Measurements from ENCODE around the gene TECR. TPM values are rescaled to one million over a fixed set of nuclear protein-coding genes. Genes with fewer than 3 reads are reported as not detected.
"Not testable (repeated sequence)": the region's sequence is repeated elsewhere in the genome, so short reads cannot be mapped to it uniquely, and the experiment has no call there.

Gene TECR
- polyA plus RNA-seq, 4 donors = 122 to 154 (median 143) TPM

DNA sequence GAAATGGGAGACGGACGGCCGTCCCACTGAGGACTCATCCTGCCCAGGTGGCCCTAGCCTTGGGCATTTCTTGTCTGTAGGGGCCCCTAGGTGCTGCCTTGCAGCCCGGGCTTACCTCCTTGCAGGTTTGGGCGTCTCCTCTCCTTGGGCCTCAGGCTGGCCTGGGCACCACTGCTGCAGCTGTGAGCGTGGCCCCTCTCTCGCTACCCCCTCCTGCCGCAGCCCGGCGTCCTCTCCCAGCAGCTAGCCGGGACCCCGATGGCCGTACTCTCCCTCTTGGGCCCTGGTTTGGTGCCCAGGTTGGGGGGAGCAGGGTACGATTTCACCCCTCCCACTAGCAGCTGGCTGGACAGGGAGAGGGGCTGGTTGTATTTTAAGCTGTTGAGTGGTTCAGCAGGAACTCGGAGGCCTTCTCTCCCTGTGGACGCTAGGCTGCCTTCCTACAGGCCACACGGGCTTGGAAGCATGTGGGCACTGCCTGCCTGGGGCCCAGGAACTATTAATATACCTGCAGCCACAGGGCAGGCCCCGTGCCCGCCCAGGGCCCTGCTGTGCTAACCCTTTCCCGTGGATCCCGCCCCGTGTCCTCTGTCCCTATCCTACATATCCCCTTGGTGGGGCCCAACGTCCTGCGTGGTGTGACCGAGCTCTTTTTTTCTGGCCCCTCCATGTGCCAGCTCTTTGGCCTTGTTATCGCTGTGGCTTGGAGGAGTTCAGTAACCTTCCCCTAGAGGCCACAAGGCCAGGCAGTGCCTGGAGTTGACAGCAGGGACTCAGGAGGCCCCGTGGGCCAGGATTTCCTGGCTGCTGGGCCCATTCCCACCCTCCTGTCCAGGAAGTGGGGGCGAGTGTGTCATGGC is 30.8 kb downstream of the TECR start:
- no peak for DNase-seq (ENCODE audit: low read depth in 4 of 4, low spot score in 2 of 4)

DNA sequence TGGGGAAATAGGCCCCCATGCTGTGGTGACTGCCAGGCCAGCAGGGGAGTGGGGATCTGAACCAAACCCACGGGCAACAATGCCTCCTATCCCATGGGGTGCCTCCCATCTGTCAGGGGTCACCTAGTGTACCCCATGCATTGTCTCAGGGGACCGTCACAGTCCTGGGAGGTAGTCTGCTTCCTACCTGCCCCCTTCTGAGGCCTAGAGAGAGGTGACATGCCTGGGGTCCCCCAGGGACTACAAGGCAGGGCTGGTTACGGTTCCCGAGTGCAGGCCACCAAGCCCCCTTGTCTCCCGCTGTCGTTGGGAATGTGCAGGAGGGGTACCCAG is 31.3 kb downstream of the TECR start:
- no peak for DNase-seq (ENCODE audit: low read depth in 4 of 4, low spot score in 2 of 4)

DNA sequence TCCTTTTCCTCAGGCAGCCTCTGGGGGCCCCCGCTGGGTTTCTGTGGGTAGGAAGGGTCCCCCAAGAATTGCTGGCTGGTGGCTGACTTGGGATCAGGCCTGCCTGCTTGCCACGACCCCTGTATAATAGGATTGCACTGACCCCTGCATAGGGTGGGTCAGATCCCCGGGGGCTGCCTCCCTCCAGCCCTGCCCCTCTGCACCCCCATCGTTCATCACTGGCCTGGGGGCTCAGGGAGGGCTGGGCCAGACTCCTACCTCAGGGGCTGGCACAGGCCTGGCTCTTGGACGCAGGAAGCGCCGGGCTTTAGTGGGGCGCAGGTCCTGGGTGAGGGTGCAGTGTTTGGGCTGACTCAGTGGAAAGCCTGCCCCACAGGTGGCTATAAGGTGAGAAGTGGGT is 31.9 kb downstream of the TECR start:
- DNase-seq (ENCODE audit: low read depth in 4 of 4, low spot score in 2 of 4) = no peak

DNA sequence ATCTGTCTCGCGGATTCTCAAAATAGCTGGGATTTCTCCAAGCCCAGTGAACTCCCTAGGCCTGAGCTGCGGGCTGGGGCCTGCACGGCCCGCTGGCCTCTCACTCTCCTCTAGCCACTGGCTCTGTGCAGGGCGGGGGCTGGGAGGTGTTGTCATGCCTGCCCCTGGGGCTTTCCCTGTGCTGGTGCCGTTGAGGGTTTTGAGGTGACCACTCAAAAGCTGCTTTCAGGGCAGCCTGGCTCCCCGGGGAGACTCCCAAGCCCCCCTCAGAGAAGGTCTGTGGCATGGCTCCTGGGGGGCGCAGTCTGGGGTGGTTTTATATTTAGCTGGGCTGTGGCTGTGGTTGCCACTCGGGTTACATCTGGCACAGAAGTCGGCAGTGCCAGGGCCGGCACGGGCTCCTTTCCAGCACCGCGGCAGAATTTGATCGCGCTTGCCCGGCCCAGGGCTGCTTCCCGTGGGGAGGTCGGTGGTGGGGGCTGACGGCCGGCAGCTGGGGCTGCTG is 32.5 kb downstream of the TECR start:
- DNase-seq (ENCODE audit: low read depth in 4 of 4, low spot score in 2 of 4) = no peak

DNA sequence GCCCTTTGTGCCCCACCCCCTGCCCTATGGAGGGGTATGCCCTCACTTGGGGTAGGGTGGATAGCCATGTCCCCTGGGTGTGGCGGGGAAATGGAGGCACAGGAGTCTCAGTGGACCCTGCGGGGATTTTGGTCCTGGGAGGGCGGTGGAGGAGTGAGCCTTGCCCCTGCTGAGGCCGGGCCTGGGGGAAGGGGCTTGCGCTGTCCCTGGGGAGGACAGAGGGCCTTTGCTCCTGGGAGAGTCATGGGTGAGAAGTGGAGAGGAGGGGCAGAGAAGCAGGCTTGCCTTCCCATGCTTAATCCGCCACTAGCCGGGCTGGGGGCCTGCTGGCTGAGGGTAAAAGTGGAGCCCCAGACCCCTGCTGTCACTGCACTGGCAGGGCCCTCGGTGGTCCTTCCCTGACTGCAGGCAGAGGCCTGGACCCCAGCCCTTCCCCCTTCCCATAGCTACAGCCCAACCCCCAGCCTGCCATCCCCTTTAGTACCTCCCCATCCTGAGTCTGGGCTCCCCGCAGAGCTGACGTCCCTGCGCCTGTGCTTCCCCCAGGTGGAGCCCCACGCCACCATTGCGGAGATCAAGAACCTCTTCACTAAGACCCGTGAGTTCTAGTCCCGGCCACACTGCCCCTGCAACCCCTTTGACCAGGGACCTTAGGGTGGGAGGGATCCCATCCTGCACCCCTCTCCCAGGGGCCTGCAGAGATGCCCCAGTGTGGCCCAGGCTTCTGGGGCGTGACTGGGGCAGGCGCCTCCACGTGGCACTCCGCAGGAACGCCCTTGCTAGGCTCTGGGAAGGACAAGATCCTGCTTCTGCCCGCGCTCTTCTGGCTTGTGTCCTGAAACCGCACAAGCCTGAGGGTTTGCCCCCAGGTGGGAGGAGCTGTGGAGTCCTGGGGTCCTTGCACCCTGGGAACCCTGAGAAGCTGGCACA is 33.5 kb downstream of the TECR start:
- DNase-seq (ENCODE audit: low read depth in 4 of 4, low spot score in 2 of 4) = no peak

DNA sequence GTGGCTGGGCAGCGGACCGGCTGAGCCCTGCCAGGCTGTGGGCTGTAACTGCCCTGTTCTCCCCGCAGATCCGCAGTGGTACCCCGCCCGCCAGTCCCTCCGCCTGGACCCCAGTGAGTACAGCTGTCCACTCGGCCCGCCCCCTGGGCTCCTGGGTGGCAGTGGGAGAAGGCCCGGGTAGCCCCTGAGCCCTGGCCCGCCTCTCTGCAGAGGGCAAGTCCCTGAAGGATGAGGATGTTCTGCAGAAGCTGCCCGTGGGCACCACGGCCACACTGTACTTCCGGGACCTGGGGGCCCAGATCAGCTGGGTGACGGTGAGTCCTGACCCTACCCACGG is 34.2 kb downstream of the TECR start:
- DNase-seq (ENCODE audit: low read depth in 4 of 4, low spot score in 2 of 4) = no peak

DNA sequence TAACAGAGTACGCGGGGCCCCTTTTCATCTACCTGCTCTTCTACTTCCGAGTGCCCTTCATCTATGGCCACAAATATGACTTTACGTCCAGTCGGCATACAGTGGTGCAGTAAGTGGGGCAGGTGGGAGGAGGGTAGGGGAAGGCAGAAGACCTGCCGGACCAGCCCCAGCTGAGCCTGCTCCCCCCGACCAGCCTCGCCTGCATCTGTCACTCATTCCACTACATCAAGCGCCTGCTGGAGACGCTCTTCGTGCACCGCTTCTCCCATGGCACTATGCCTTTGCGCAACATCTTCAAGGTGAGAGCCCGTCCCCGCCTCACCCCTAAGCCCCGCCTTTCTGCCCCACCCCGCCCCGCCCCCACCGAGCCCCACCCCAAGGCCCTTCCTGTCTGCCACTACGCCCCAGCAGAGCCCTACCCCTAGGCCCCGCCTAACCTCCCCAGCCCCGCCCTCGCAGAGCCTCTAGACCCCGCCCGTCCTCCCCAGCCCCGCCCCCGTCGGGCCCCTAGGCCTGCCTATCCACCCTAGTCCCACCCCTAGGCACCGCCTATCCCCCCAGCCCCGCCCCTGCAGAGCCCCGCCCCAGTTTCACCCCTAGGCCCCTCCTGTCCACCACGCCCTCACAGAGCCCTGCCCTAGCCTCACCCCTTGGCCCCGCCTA is 34.7 kb downstream of the TECR start:
- no peak for DNase-seq (ENCODE audit: low read depth in 4 of 4, low spot score in 2 of 4)

DNA sequence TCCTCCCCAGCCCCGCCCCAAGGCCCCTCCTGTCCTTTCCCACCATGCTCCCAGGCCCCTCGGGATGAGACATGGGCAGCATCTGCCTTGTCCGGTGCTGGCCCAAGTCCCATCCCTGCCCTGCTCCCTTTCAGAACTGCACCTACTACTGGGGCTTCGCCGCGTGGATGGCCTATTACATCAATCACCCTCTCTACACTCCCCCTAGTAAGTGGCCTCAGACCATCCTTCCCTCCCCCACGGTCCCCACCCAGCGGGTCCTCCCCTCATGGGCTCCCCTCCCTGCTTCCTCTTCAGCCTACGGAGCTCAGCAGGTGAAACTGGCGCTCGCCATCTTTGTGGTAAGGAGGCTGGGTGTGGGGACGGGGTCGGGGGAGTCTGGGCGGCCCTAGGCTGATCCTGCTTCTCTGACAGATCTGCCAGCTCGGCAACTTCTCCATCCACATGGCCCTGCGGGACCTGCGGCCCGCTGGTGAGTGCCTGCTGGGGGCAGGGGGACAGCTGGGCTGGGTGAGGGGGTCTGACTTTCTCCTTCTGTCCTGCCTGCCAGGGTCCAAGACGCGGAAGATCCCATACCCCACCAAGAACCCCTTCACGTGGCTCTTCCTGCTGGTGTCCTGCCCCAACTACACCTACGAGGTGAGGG is 35.4 kb downstream of the TECR start:
- DNase-seq (ENCODE audit: low read depth in 4 of 4, low spot score in 2 of 4) = not testable (repeated sequence)

DNA sequence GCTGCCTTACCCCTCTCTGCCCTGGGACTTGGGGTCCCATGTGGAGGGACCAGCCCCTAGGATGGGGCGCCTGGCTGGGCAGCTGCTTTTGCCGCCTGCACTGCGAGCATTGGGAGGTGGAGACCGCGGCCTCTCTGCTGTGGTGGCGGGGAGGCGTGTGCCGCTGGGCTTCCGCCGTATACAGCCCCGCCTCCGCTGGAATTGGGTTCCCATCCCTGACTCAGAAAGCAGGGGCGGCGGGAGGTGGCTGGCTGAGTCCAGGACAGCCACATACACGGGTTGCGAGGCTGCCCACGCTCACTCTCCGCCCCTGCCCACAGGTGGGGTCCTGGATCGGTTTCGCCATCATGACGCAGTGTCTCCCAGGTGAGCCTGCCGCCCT is 35.9 kb downstream of the TECR start:
- no peak for DNase-seq (ENCODE audit: low read depth in 4 of 4, low spot score in 2 of 4)

DNA sequence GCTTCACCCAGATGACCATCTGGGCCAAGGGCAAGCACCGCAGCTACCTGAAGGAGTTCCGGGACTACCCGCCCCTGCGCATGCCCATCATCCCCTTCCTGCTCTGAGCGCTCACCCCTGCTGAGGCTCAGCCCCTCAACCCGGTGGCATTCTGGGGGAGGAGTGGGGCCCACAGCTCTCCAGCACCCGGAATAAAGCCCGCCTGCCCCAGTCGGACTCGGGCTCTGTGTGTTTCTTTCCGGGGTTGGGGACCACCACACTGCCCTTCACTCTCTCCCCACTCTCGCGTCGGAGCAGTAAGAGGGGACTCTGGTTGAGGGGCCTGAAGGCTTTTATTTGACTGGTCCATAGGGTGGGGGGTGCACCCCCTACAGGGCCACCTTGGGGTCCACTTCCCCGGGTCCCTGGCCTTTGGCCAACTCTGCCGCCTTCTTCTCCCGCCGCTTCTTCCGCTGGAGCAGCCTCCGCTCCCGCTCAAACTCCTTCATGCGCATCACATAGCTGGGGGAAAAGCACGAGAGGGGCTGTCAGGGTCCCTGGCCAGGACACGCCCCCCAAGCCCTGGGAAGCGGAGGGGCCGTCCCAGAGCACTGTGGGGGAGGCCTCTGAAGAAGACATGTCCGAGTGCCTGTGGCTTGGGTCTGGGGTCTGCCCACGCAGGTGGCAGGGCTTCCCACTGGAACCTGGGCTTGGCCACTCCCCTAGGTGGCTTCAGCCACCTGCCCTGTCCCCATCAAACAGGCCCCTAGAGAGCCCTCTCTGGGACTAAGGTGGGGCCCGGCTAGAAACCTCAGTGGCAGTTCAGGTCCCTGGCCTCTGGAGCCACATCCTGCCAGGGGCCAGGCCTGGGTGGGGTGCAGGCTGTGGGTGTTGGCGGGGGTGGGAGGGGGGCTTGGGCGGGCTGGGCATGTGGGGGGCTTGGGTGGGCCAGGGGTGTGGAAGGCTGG is 36.6 kb downstream of the TECR start:
- no peak for DNase-seq (ENCODE audit: low read depth in 4 of 4, low spot score in 2 of 4)

DNA sequence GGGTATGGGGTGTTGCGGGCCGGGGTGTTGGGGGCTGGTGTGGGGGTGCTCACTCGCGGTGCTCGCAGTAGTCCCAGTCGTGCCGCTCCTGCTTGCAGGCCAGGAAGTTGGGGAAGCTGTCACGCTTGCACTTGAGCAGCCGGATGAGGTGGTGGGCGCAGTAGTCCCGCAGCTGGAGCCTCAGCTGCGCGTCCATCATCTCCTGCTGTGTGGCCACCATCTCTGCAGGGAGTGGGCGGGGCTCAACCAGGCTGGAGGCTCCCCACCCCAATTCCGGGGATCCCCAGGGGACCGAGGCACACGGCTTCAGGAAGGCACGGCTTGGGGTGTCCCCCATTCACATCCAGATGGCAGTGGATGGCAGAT is 37.3 kb downstream of the TECR start:
- no peak for DNase-seq (ENCODE audit: low read depth in 4 of 4, low spot score in 2 of 4)

DNA sequence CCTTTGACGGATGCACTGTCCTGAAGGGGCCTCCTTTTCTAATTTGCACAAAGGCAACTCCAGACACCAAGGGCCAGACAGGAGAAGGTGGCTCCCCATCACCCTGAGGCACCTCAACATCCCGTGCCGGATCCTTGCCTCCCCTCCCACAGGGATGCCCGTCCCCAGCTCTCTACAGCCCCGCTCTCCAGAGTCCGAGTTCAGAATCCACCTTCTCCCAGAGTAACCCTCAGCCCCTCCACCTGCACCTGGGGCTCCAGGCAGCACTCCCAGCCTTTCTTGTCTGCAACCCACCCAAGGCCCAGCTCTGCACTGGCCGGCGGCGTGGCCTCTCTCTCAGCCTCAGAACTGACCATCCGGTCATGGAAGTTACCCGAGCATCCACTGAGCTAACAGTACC is 37.7 kb downstream of the TECR start:
- DNase-seq (ENCODE audit: low read depth in 4 of 4, low spot score in 2 of 4) = no peak

DNA sequence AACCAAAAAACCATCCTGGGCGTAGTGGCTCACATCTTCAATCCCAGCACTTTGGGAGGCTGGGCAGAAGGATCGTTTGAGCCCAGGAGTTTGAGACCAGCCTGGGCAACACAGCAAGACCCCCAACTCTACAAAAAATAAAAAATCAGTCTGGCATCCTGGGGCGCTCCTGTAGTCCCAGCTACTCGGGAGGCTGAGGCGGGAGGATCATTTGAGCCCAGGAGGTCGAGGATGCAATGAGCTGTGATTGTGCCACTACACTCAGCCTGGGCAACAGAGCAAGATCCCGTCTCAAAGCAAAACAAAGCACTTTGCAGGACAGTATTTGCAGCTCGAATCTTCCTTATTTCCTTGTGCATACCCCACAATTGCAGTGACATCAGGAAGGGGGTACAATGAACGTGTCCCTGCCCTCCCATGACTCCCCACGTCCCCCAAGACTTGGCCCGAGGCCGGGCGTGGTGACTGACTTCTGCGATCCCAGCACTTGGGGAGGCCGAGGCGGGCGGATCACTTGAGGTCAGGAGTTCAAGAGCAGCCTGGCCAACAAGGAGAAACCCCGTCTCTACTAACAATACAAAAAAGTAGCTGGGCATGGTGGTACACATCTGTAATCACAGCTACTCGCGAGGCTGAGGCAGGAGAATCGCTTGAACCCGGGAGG is 41.6 kb downstream of the TECR start:
- no peak for DNase-seq (ENCODE audit: low read depth in 4 of 4, low spot score in 2 of 4)

DNA sequence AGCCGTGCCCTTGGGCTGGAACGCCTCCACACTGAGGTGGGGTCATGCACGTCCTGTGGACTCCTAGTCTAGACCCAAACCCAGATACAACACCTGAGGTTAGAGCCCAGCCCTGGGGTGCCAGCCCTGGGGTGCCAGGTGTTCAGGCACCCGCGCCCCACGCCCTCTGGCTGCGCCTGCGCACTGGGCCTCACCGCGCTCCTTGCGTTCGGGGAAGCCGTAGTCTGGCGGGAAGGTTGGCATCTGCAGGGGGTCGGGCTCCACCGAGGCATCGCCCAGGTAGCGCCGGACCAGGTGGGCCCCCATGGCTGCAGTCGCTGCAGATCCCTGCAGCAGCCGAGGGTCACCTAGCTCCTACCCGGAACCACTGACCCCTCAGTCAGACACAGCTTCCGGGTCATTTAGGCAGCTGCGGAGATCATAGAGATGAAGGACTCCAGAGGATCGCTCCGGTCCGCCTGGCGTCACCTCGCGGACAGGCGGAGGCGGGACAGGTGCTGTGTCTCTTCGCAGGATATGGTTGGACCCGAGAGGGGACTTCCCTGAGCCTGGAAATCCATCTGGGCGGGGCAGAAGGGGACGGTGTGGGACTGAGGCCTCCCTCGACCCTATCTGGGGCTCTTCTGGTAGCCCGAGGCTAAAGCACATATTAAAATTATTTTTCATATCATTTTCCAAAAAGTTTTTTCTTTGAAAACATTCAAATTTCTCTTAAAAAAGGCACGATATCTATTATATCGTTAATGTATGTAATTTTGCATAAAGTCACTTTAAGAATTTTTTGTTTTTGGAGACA is 42.5 kb downstream of the TECR start, which contains the start of gene NDUFB7:
Gene NDUFB7, minus strand, starts transcription at position 372 of the 796 bp plus-strand sequence. Its CDS starts 66 bp downstream, at position 306.
- peak; percentile 50 to 88 (median 76) for DNase-seq (ENCODE audit: low read depth in 4 of 4, low spot score in 2 of 4)

DNA sequence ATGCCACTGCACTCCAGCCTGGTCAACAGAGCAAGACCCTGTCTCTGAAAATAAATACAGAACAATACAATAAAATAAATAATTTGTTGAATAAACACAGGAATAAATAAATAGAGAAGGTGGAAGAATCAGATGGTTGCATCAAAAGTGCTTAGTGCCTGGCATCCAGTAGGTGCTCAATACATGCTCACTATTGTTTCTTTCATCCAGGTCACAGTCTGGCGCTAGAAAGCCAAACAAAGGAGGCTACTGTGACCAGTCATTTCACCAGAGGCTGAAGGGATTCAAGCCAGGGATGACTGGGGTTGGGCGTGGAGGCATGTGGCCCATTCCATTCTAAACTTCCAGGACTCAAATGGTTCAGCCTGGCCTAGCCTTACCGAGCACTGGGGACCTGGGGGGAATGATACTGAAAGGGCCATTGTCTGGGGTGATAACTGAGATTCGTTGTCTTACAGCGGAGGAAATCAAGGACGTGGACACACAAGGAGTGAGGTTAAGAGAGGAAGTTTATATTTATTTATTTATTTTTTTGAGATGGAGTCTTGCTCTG is 46.1 kb downstream of the TECR start:
- no peak for DNase-seq (ENCODE audit: low read depth in 4 of 4, low spot score in 2 of 4)

DNA sequence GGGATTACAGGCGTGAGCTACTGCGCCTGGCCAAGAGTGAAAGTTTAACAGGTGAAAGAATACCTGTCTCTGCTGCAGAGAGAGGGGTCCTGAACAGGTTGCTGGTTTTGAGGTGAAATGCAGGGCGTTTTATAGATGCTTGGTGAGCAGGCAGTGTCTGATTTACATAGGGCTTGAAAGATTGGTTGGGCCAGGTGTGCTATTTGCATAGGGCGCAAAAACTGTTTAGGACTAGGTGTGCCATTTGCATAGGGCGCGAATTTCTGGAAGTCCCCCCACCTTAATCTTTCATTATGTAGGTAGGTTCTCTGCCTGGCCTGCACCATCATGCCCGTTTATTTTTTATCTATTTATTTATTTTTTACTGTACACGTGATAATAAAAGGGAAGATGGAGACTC is 47.0 kb downstream of the TECR start:
- DNase-seq (ENCODE audit: low read depth in 4 of 4, low spot score in 2 of 4) = no peak

DNA sequence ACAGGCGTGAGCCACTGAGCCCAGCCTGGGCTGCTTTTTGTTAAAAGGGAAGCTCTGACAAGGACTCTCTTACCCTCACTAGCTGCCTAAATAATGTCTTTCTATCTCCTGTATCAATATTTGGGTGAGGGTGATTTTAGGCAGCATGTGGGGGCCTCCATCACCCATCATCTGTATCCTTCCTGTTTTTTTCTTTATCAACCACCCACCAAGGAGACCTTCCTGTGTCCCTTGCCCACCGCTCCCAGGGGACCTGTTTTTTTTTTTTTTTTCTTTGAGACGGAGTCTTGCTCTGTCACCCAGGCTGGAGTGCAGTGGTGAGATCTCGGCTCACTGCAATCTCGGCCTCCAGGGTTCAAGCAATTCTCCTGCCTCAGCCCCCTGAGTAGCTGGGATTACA is 47.9 kb downstream of the TECR start:
- no peak for DNase-seq (ENCODE audit: low read depth in 4 of 4, low spot score in 2 of 4)

DNA sequence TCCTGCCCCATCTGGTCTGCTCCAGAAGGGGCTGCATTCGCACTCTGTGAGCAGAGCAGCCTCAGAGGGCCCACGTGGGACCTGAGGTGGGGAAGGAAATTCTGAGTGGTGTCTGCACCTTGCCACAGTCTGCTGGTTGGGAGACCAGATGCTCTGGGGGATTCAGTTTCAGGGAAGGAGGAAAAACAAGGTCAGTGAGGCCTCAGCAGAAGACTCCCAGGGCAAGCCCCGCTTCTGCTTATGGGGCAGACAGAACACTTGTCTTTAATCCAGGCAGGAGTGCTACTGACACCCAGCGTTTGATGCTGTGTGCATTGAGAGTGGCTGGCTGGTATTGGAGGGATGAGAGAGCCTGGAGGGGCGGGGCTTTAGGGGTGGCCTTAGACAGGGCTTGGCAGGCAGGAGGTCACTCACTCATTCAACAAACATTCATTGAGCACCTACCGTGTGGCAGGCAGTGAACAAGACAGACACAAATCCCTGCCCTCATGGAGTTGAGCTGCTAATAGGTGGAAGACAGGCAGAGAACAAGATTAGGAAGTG is 48.6 kb downstream of the TECR start:
- DNase-seq (ENCODE audit: low read depth in 4 of 4, low spot score in 2 of 4) = no peak
